H1 (cell line): ENCODE measurements around the gene GUCA2B. TPM values are rescaled to one million over a fixed set of nuclear protein-coding genes. Genes with fewer than 3 reads are reported as not detected.
A peak's percentile ranks its signal among the peaks of the same experiment; 100 is the strongest.

Experiments
- CTCF ChIA-PET: fragments of 300-600 bp; sonication (Branson Sonifier 250); formaldehyde crosslinking; loops from one replicate; lab custom pipeline; 2021; ENCODE audit not compliant: partially characterized antibody; lab: Charles Lee
- POLR2A ChIA-PET: fragments of 300-600 bp; sonication (Branson Sonifier 250); formaldehyde crosslinking; loops from one replicate; lab custom pipeline; 2021; ENCODE audit warnings: inconsistent platforms; ENCODE audit not compliant: partially characterized antibody; lab: Charles Lee
- DNase-seq, 2 experiments: peaks; one replicate each; pipeline versions ENCODE4 v3.0.0 to v3.0.0-alpha.2; 2010 to 2022; ENCODE audit warnings: low spot score in 2 of 2, low read depth in 1 of 2, mixed read lengths in 1 of 2
- FAIRE-seq: peaks from 2 replicates; lab custom pipeline; 2011; peaks lifted over from hg19 to GRCh38; lab: Jason Lieb, UNC
- H2AFZ ChIP-seq: 2 replicates; pipeline ENCODE4 v1.8.1; 2012; ENCODE audit warnings: low read length, inconsistent platforms
- H2AK5ac ChIP-seq: 2 replicates; pipeline ENCODE4 v1.6.1; 2013; ENCODE audit warnings: low read depth, low read length
- H2BK120ac ChIP-seq: replicated peaks from 2 replicates; pipeline ENCODE3; 2013; ENCODE audit warnings: low read depth, low read length, inconsistent platforms
- H2BK12ac ChIP-seq: 2 replicates; pipeline ENCODE4 v1.6.1; 2013; ENCODE audit warnings: low read depth, low read length
- H2BK15ac ChIP-seq: 2 replicates; pipeline ENCODE4 v1.6.1; 2013; ENCODE audit warnings: low read length
- H2BK20ac ChIP-seq: 2 replicates; pipeline ENCODE4 v1.6.1; 2013; ENCODE audit warnings: low read length
- H2BK5ac ChIP-seq: 2 replicates; pipeline ENCODE4 v1.6.1; 2013; ENCODE audit warnings: low read depth, low read length
- H3K14ac ChIP-seq: 2 replicates; pipeline ENCODE4 v1.6.1; 2013; ENCODE audit warnings: inconsistent platforms; ENCODE audit not compliant: insufficient read length
- H3K18ac ChIP-seq: 2 replicates; pipeline ENCODE4 v1.6.1; 2013; ENCODE audit warnings: low read length; ENCODE audit errors: extremely low read depth
- H3K23ac ChIP-seq: 2 replicates; pipeline ENCODE4 v1.6.1; 2013; ENCODE audit warnings: inconsistent platforms; ENCODE audit not compliant: insufficient read length
- H3K23me2 ChIP-seq: 2 replicates; pipeline ENCODE4 v1.6.1; 2013; ENCODE audit warnings: low read depth, low read length
- H3K27ac ChIP-seq: 2 replicates; pipeline ENCODE4 v1.6.1; 2011; ENCODE audit warnings: low read depth, low read length, inconsistent platforms
- H3K27me3 ChIP-seq, 4 experiments: replicated peaks in 1 of 4; 1 replicate in 1 of 4; 2 replicates in 3 of 4; pipeline versions ENCODE4 v1.6.1 to v1.8.1; 2011 to 2013; ENCODE audit warnings: low read length in 3 of 4, mild to moderate bottlenecking in 3 of 4, inconsistent platforms in 2 of 4, mixed read lengths in 2 of 4, moderate library complexity in 1 of 4; ENCODE audit not compliant: control insufficient read depth in 3 of 4, insufficient read depth in 3 of 4; ENCODE audit errors: extremely low read depth in 1 of 4
- H3K36me3 ChIP-seq, 4 experiments: 2 replicates each; pipeline versions ENCODE4 v1.6.1 to v1.8.1; 2011 to 2013; ENCODE audit warnings: mild to moderate bottlenecking in 4 of 4, low read length in 3 of 4, moderate library complexity in 2 of 4, control low read depth in 1 of 4, inconsistent platforms in 1 of 4; ENCODE audit not compliant: insufficient read depth in 4 of 4, control insufficient read depth in 2 of 4
- H3K4ac ChIP-seq: replicated peaks from 2 replicates; pipeline ENCODE3; 2013; ENCODE audit warnings: low read length, low read depth, mixed read lengths, inconsistent platforms; ENCODE audit not compliant: insufficient read length
- H3K4me1 ChIP-seq, 4 experiments: replicated peaks in 1 of 4; 1 replicate in 1 of 4; 2 replicates in 3 of 4; pipeline versions ENCODE4 v1.6.1 to v1.8.1; 2011 to 2013; ENCODE audit warnings: low read length in 3 of 4, inconsistent platforms in 2 of 4, mixed read lengths in 1 of 4; ENCODE audit not compliant: insufficient read depth in 4 of 4, control insufficient read depth in 3 of 4
- H3K4me2 ChIP-seq, 2 experiments: 2 replicates each; pipeline versions ENCODE4 v1.6.1 to v1.8.1; 2011 to 2013; ENCODE audit warnings: low read depth in 2 of 2, low read length in 2 of 2, control low read depth in 1 of 2, inconsistent platforms in 1 of 2, mild to moderate bottlenecking in 1 of 2; ENCODE audit not compliant: insufficient read depth in 1 of 2
- H3K4me3 ChIP-seq, 4 experiments: fragments of 200-600, 300-600 bp in 1 of 4; sonication (generic), shearing (Covaris generic), sonication (Bioruptor Twin) in 1 of 4; 2 replicates each; pipeline versions ENCODE4 v1.5.1 to v1.8.1; 2011 to 2016; ENCODE audit warnings: low read length in 4 of 4, low read depth in 3 of 4, control low read depth in 2 of 4, inconsistent platforms in 2 of 4, mild to moderate bottlenecking in 2 of 4, mixed read lengths in 1 of 4, moderate library complexity in 1 of 4; ENCODE audit not compliant: insufficient read depth in 2 of 4; ENCODE audit errors: extremely low read depth in 1 of 4
- H3K56ac ChIP-seq: replicated peaks from 2 replicates; pipeline ENCODE3; 2013; ENCODE audit warnings: low read depth, mild to moderate bottlenecking, mixed read lengths, low read length, inconsistent platforms; ENCODE audit not compliant: insufficient read length
- H3K79me1 ChIP-seq: 2 replicates; pipeline ENCODE4 v1.6.1; 2013; ENCODE audit warnings: low read depth, low read length, control low read depth
- H3K79me2 ChIP-seq, 2 experiments: 2 replicates each; pipeline versions ENCODE4 v1.6.1 to v1.8.1; 2012 to 2013; ENCODE audit warnings: low read length in 2 of 2, mild to moderate bottlenecking in 2 of 2, inconsistent platforms in 1 of 2; ENCODE audit not compliant: insufficient read depth in 2 of 2, control insufficient read depth in 1 of 2
- H3K9ac ChIP-seq, 4 experiments: replicated peaks in 1 of 4; 1 replicate in 1 of 4; 2 replicates in 3 of 4; pipeline versions ENCODE4 v1.6.1 to v1.8.1; 2011 to 2013; ENCODE audit warnings: low read depth in 3 of 4, low read length in 3 of 4, control low read depth in 2 of 4, mild to moderate bottlenecking in 2 of 4, moderate library complexity in 2 of 4, inconsistent platforms in 1 of 4; ENCODE audit errors: extremely low read depth in 1 of 4
- H3K9me3 ChIP-seq, 2 experiments: 2 replicates each; pipeline versions ENCODE4 v1.6.1 to v1.8.1; 2012 to 2013; ENCODE audit warnings: mild to moderate bottlenecking in 2 of 2, moderate library complexity in 2 of 2, control low read depth in 1 of 2, inconsistent platforms in 1 of 2, low read depth in 1 of 2, low read length in 1 of 2, mixed read lengths in 1 of 2; ENCODE audit not compliant: insufficient read depth in 2 of 2
- H4K20me1 ChIP-seq, 2 experiments: replicated peaks in 1 of 2; 2 replicates each; pipeline versions ENCODE3 to v1.8.1; 2011 to 2013; ENCODE audit warnings: inconsistent platforms in 2 of 2, low read length in 2 of 2, mild to moderate bottlenecking in 1 of 2; ENCODE audit not compliant: insufficient read depth in 2 of 2, control insufficient read depth in 1 of 2
- H4K5ac ChIP-seq: 2 replicates; pipeline ENCODE4 v1.6.1; 2013; ENCODE audit warnings: low read length, low read depth, mixed read lengths, inconsistent platforms; ENCODE audit not compliant: insufficient read length
- H4K8ac ChIP-seq: 2 replicates; pipeline ENCODE4 v1.8.0; 2013; ENCODE audit warnings: mild to moderate bottlenecking, moderate library complexity, low read length, inconsistent platforms; ENCODE audit not compliant: insufficient read depth; ENCODE audit errors: extremely low read depth
- H4K91ac ChIP-seq: replicated peaks from 2 replicates; pipeline ENCODE3; 2013; ENCODE audit warnings: low read length, mixed read lengths, inconsistent platforms; ENCODE audit not compliant: insufficient read length
- KDM4A ChIP-seq: IDR thresholded peaks from one replicate; pipeline ENCODE4 v1.7.1; 2012; ENCODE audit warnings: low read depth, mild to moderate bottlenecking, moderate library complexity, low read length, inconsistent platforms; ENCODE audit not compliant: severe bottlenecking
- NANOG ChIP-seq: IDR thresholded peaks from 2 replicates; pipeline ENCODE4 v1.6.1; 2011; ENCODE audit warnings: low read length, low read depth, mild to moderate bottlenecking, inconsistent platforms; ENCODE audit not compliant: insufficient read depth, poor library complexity, severe bottlenecking
- SP2 ChIP-seq: IDR thresholded peaks from 2 replicates; pipeline ENCODE4 v1.6.1; 2012; ENCODE audit warnings: mild to moderate bottlenecking, low read length, inconsistent platforms
- TEAD4 ChIP-seq: IDR thresholded peaks from 2 replicates; pipeline ENCODE4 v1.6.1; 2012; ENCODE audit warnings: low read depth, low read length, inconsistent platforms, mixed read lengths
- ZNF274 ChIP-seq: IDR thresholded peaks from 2 replicates; pipeline ENCODE4 v1.7.0; 2012; ENCODE audit warnings: low read length, borderline replicate concordance; ENCODE audit errors: extremely low read depth
- WGBS, 2 experiments: shearing (Covaris generic) in 1 of 2; methylation state at CpG; one replicate each; pipeline versions ENCODE4 v1.1.6 to v1.1.7; 2013 to 2015; ENCODE audit warnings: low lambda C conversion rate in 2 of 2, mixed read lengths in 2 of 2, inconsistent platforms in 1 of 2, low coverage in 1 of 2, missing lambda C conversion rate in 1 of 2; ENCODE audit not compliant: insufficient replicate concordance in 2 of 2, insufficient coverage in 1 of 2, insufficient read length in 1 of 2; ENCODE audit errors: extremely low coverage in 1 of 2, missing lambda C conversion rate in 1 of 2; 5-methylcytosine and 5-hydroxymethylcytosine counted together
- polyA plus RNA-seq, 7 experiments: library from polyadenylated mRNA; depleted of rRNA in 3 of 7; stranded (reverse) in 5 of 7; unstranded in 2 of 7; fragments of >200 nt in 5 of 7; fragments of 200-250 nt in 2 of 7; gene quantifications; 1 replicate in 5 of 7; 2 replicates in 1 of 7; 4 replicates in 1 of 7; pipeline versions ENCODE4 v1.2.1 to v1.2.3, GENCODE V29; 2011 to 2013; ENCODE audit warnings: missing spikeins in 2 of 7, mixed read lengths in 2 of 7
- total RNA-seq: library from RNA; stranded (reverse); fragmentation: NEBNext Ultra II Directional; extraction: Animal tissue kit (Norgen Biotek cat#: 25700); gene quantifications from 2 replicates; pipeline ENCODE4 v1.2.1, GENCODE V29; 2021

The GUCA2B gene
- total and polyA plus RNA-seq, 2 of the 8 experiments (the other 6 are each of a cell fraction or from before 2014, with no cell fraction given), result not detected

DNA sequence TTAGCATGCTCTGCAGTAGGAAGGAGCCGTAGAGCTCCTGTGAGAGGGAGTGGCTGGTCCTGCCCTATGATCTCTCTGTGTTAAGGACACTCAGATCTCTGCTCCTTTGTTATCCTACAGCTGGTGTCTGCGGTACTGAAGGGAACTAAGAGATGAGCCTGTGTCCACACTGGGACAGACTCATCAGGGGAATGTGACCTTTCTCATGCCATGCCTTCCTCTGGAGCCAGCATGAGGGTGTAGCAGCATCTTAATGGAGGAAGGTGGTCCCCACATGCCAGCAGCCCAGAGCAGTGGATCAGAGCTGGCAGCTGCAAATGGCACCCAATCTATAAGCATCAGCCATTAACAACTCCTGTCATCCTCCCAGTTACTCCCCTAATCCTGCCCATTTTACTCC is 24.7 kb upstream of the GUCA2B start:
- H3K18ac ChIP-seq, result no peak overlapping the region

More for the DNA sequence above, 24.7 kb upstream of the GUCA2B start:
- Histone ChIP-seq H2BK120ac (no peak overlapping the region), H2BK12ac (no peak overlapping the region), H2AFZ (peak overlapping the region; percentile 74; the same call in 1 of the 2 replicates), H4K91ac (no peak overlapping the region), H3K79me1 (no peaks in the 10 kb centered on the region), H4K5ac (no peak overlapping the region), H3K36me3 (no peaks in the 10 kb centered on the region), H3K23ac (no peak overlapping the region), H3K14ac (no peak overlapping the region), H2BK5ac (no peak overlapping the region), H2BK15ac (no peak overlapping the region), H2AK5ac (no peak overlapping the region), H3K4me1 (no peaks in the 10 kb centered on the region), H3K56ac (no peak overlapping the region), H3K4me2 (no peak overlapping the region), H3K27me3 (no peaks in the 10 kb centered on the region; a peak in 1 of 7 replicates), H3K9ac (no peak overlapping the region), H4K8ac (no peak overlapping the region), H3K79me2 (no peaks in the 10 kb centered on the region), H3K23me2 (no peaks in the 10 kb centered on the region; the same call in 1 of the 2 replicates), H3K27ac (no peak overlapping the region), H3K4ac (no peak overlapping the region), H3K4me3 (no peak overlapping the region), H2BK20ac (no peak overlapping the region), H4K20me1 (no peaks in the 10 kb centered on the region), H3K9me3 (no peaks in the 10 kb centered on the region)
- 83% methylated on average over 2 of the region's 2 CpGs; no CpG with 5 or more reads in 1 of the 2 experiments for WGBS, 2 experiments
- ChIA-PET POLR2A (interaction anchor here (0.6 kb wide), 1 partner anchor 174 kb away, joined by 3 read pairs; no protein-coding TSS in a partner anchor), CTCF (interaction anchor here (0.6 to 1.8 kb wide), 3 partner anchors 32 to 344 kb away, joined by 3 to 7 read pairs (median 3); no protein-coding TSS in a partner anchor)
- no peak for TF ChIP-seq ZNF274
- TF ChIP-seq SP2, result no peak
- TF ChIP-seq NANOG, result no peak
- TF ChIP-seq KDM4A, result no peak
- no peak for TF ChIP-seq TEAD4
- no peak for DNase-seq
- no peak for FAIRE-seq
